Ovary (tissue), 3 donors: ENCODE results near the gene ATXN7L3.

ENCODE experiments used
- POLR2A ChIP-seq: fragments of 450-650 bp; IDR thresholded peaks from one replicate; pipeline ENCODE4 v1.6.1; 2017; ENCODE audit warnings: antibody characterized with exemption, mild to moderate bottlenecking, moderate library complexity
- TF ChIP-seq, protein P1 (sequence below), 3 donors: fragments of 450-650 bp in 2 of 3; fragments of 200-600 bp in 1 of 3; IDR thresholded peaks; one replicate each; pipeline versions ENCODE4 v1.5.1 to v1.8.0; 2016 to 2022; ENCODE audit warnings: antibody characterized with exemption in 3 of 3, mild to moderate bottlenecking in 1 of 3
- donor health status: DM: no; HTN: no; CAD: no.

DNA sequence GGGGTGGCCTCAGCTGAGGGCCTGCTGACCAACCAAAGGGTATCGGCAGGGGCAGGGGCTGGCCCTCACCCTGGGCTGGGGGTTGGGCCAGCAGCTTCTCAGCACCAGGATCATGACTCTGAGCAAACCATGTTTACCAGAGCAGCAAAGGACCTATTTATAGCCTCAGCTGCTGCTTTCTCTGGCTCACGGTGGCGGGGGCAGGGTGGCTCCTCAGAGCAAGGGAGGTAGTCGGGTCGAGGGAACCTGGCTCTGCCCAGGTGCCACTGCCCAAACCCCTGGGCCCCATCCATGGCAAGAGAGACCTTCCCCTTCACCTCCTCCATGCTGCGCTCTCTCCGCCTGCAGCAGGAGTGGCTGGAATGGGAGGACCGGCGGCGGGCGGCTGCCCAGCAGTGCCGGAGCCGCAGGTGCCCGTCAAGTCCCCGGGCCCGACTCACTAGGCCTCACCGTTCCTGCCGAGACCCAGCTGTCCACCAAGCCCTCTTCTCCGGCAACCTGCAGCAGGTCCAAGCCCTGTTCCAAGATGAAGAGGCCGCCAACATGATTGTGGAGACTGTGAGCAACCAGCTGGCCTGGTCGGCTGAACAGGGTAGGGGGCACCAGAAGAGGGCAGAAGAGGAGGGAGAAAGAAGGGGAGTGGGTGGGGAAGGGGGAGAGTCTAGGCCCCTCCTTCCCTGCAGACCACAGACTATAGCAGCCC is 29.0 kb downstream of the ATXN7L3 start, which contains the start of gene ASB16:
- TF ChIP-seq, protein P1, sequence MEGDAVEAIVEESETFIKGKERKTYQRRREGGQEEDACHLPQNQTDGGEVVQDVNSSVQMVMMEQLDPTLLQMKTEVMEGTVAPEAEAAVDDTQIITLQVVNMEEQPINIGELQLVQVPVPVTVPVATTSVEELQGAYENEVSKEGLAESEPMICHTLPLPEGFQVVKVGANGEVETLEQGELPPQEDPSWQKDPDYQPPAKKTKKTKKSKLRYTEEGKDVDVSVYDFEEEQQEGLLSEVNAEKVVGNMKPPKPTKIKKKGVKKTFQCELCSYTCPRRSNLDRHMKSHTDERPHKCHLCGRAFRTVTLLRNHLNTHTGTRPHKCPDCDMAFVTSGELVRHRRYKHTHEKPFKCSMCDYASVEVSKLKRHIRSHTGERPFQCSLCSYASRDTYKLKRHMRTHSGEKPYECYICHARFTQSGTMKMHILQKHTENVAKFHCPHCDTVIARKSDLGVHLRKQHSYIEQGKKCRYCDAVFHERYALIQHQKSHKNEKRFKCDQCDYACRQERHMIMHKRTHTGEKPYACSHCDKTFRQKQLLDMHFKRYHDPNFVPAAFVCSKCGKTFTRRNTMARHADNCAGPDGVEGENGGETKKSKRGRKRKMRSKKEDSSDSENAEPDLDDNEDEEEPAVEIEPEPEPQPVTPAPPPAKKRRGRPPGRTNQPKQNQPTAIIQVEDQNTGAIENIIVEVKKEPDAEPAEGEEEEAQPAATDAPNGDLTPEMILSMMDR (IDR thresholded peaks at IDR 0.05): no peak
- no peak for TF ChIP-seq POLR2A
